ENCODE measurements around the gene TRABD2B. TPM values are rescaled to one million over a fixed set of nuclear protein-coding genes. Genes with fewer than 3 reads are reported as not detected.
A peak's percentile ranks its signal among the peaks of the same experiment; 100 is the strongest.

The TRABD2B gene
- total and polyA plus RNA-seq, 2 of the 13 experiments (the other 11 are each of a cell fraction or from before 2014, with no cell fraction given): 0.04 TPM; not detected in 1

GRCh38 chr1:47837866-47838561 is 159.2 kb downstream of the TRABD2B start (continued):
- TF ChIP-seq JUN (CRISPR knock-in tag; IDR thresholded peaks at IDR 0.05) (0 out of 2 replicates have a peak, but pooled peaks have one; percentile 22), FOXA3 (CRISPR knock-in tag; IDR thresholded peaks at IDR 0.05) (peak; percentile 84), ZNF772 (CRISPR knock-in tag; IDR thresholded peaks at IDR 0.05) (peak; percentile 70; the same call in 1 of the 2 replicates), ZNF292 (CRISPR knock-in tag; IDR thresholded peaks at IDR 0.05; ENCODE audit: borderline replicate concordance, low read depth) (peak; percentile 81; the same call in 1 of the 2 replicates), ZNF674 (CRISPR knock-in tag; IDR thresholded peaks at IDR 0.05; ENCODE audit: low read depth) (no peak), ELF4 (CRISPR knock-in tag; IDR thresholded peaks at IDR 0.05; ENCODE audit: borderline replicate concordance) (no peak), NAIF1 (CRISPR knock-in tag; IDR thresholded peaks at IDR 0.05; ENCODE audit: borderline replicate concordance) (no peak), ZNF484 (CRISPR knock-in tag; IDR thresholded peaks at IDR 0.05; ENCODE audit: borderline replicate concordance, low read depth) (no peak), ZNF121 (CRISPR knock-in tag; IDR thresholded peaks at IDR 0.05) (peak; percentile 34; the same call in 1 of the 2 replicates), NCOA2 (CRISPR knock-in tag; IDR thresholded peaks at IDR 0.05) (peak; percentile 89), NR2C2 (CRISPR knock-in tag; IDR thresholded peaks at IDR 0.05; ENCODE audit: borderline replicate concordance) (0 out of 2 replicates have a peak, but pooled peaks have one; percentile 53), ZNF598 (CRISPR knock-in tag; IDR thresholded peaks at IDR 0.05; ENCODE audit: borderline replicate concordance) (no peak), MEIS1 (CRISPR knock-in tag; IDR thresholded peaks at IDR 0.05; ENCODE audit: borderline replicate concordance) (no peak), MTF2 (CRISPR knock-in tag; IDR thresholded peaks at IDR 0.05; ENCODE audit: borderline replicate concordance) (no peak), EEA1 (CRISPR knock-in tag; IDR thresholded peaks at IDR 0.05; ENCODE audit: borderline replicate concordance) (no peak), HOXA7 (CRISPR knock-in tag; IDR thresholded peaks at IDR 0.05) (no peak), SOX5 (CRISPR knock-in tag; IDR thresholded peaks at IDR 0.05; ENCODE audit: borderline replicate concordance) (peak; percentile 80; the same call in 1 of the 2 replicates), ZNF441 (CRISPR knock-in tag; IDR thresholded peaks at IDR 0.05; ENCODE audit: borderline replicate concordance) (no peak), KLF12 (CRISPR knock-in tag; IDR thresholded peaks at IDR 0.05; ENCODE audit: borderline replicate concordance) (no peak), NFIB (CRISPR knock-in tag; IDR thresholded peaks at IDR 0.05; ENCODE audit: borderline replicate concordance) (no peak), PLRG1 (conservative IDR thresholded peaks at IDR 0.05) (no peak)
- TF ChIP-seq, protein P1, sequence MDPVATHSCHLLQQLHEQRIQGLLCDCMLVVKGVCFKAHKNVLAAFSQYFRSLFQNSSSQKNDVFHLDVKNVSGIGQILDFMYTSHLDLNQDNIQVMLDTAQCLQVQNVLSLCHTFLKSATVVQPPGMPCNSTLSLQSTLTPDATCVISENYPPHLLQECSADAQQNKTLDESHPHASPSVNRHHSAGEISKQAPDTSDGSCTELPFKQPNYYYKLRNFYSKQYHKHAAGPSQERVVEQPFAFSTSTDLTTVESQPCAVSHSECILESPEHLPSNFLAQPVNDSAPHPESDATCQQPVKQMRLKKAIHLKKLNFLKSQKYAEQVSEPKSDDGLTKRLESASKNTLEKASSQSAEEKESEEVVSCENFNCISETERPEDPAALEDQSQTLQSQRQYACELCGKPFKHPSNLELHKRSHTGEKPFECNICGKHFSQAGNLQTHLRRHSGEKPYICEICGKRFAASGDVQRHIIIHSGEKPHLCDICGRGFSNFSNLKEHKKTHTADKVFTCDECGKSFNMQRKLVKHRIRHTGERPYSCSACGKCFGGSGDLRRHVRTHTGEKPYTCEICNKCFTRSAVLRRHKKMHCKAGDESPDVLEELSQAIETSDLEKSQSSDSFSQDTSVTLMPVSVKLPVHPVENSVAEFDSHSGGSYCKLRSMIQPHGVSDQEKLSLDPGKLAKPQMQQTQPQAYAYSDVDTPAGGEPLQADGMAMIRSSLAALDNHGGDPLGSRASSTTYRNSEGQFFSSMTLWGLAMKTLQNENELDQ (CRISPR knock-in tag; IDR thresholded peaks at IDR 0.05; ENCODE audit: borderline replicate concordance): no peak
- TF ChIP-seq, protein P2, sequence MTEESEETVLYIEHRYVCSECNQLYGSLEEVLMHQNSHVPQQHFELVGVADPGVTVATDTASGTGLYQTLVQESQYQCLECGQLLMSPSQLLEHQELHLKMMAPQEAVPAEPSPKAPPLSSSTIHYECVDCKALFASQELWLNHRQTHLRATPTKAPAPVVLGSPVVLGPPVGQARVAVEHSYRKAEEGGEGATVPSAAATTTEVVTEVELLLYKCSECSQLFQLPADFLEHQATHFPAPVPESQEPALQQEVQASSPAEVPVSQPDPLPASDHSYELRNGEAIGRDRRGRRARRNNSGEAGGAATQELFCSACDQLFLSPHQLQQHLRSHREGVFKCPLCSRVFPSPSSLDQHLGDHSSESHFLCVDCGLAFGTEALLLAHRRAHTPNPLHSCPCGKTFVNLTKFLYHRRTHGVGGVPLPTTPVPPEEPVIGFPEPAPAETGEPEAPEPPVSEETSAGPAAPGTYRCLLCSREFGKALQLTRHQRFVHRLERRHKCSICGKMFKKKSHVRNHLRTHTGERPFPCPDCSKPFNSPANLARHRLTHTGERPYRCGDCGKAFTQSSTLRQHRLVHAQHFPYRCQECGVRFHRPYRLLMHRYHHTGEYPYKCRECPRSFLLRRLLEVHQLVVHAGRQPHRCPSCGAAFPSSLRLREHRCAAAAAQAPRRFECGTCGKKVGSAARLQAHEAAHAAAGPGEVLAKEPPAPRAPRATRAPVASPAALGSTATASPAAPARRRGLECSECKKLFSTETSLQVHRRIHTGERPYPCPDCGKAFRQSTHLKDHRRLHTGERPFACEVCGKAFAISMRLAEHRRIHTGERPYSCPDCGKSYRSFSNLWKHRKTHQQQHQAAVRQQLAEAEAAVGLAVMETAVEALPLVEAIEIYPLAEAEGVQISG (CRISPR knock-in tag; IDR thresholded peaks at IDR 0.05): peak; percentile 71
- TF ChIP-seq, protein P3, sequence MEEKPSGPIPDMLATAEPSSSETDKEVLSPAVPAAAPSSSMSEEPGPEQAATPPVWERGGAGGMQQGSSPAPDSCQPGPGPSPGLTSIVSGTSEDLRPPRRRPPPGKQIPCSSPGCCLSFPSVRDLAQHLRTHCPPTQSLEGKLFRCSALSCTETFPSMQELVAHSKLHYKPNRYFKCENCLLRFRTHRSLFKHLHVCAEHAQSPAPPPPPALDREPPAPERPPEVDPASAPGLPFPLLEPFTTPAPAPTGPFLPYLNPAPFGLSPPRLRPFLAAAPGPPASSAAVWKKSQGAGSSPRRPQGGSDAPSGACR (CRISPR knock-in tag; IDR thresholded peaks at IDR 0.05): no peak
